Activated CD8-positive, alpha-beta T cell treated with anti-CD3 and anti-CD28 coated beads for 36 hours (primary cell): ENCODE measurements around the gene MYO3B. TPM values are rescaled to one million over a fixed set of nuclear protein-coding genes. Genes with fewer than 3 reads are reported as not detected.

Experiments used
- ATAC-seq: fragments of 200-7000 bp; cut with Tn5 transposase; one replicate; pipeline ENCODE4 v1.10.0; 2021; ENCODE audit warnings: mild to moderate bottlenecking, moderate library complexity
- CTCF ChIA-PET: fragments of 350-600 bp; sonication (Branson Sonifier 250); formaldehyde crosslinking; loops from one replicate; lab custom pipeline; 2021; ENCODE audit warnings: antibody characterized with exemption; lab: Charles Lee
- POLR2A ChIA-PET: fragments of 350-600 bp; sonication (Branson Sonifier 250); formaldehyde crosslinking; loops from one replicate; lab custom pipeline; 2021; ENCODE audit warnings: antibody characterized with exemption; lab: Charles Lee
- DNase-seq: peaks from one replicate; pipeline ENCODE4 v3.0.0-alpha.2; 2020
- H3K27ac Mint-ChIP-seq: one replicate; pipeline ENCODE4 v1.8.0; 2021; ENCODE audit warnings: mild to moderate bottlenecking, mixed read lengths
- H3K27me3 Mint-ChIP-seq: one replicate; pipeline ENCODE4 v1.8.0; 2021; ENCODE audit warnings: mixed read lengths
- H3K36me3 Mint-ChIP-seq: one replicate; pipeline ENCODE4 v1.8.0; 2021; ENCODE audit warnings: low read depth, mixed read lengths
- H3K4me1 Mint-ChIP-seq: one replicate; pipeline ENCODE4 v1.8.0; 2021; ENCODE audit warnings: low read depth, mixed read lengths
- H3K4me3 Mint-ChIP-seq: one replicate; pipeline ENCODE4 v1.8.0; 2021; ENCODE audit warnings: mild to moderate bottlenecking, moderate library complexity, mixed read lengths
- H3K9me3 Mint-ChIP-seq: one replicate; pipeline ENCODE4 v1.8.0; 2021; ENCODE audit warnings: mixed read lengths
- CTCF ChIP-seq: fragments of 200-600 bp; IDR thresholded peaks from one replicate; pipeline ENCODE4 v1.8.0; 2022; ENCODE audit warnings: antibody characterized with exemption, mild to moderate bottlenecking
- intact Hi-C: fragments of 100-400 bp; cut with micrococcal nuclease; formaldehyde crosslinking; loops from one replicate; pipeline ENCODE4 v1.10.0; 2022
- total RNA-seq, 2 experiments: library from RNA; stranded (reverse); gene quantifications; one replicate each; pipeline ENCODE4 v1.2.3, GENCODE V29; 2021

The MYO3B gene
- total RNA-seq, 2 experiments from 2014 or later, result 0.09 to 0.20 TPM

- intact Hi-C loops, result no loop called here
- POLR2A ChIA-PET, result no interaction called here
Measured at GRCh38 chr2:170377500-170378207, 199.7 kb downstream of the MYO3B start.

GRCh38 chr2:170380267-170380666 lies 202.3 kb downstream of the MYO3B start:
- no peaks in the 10 kb centered on the region for H3K9me3 Mint-ChIP-seq
- DNase-seq (no peak), ATAC-seq (no peak)
- CTCF ChIA-PET, result interaction anchor here (1.4 to 2.8 kb wide), 6 partner anchors 10 to 436 kb away, joined by 4 to 14 read pairs (median 8); partner anchors contain the start of gene GAD1
- intact Hi-C loops, result no loop called here
- H3K27me3 Mint-ChIP-seq, result peaks cover 12% of the 10 kb centered on the region
- no peak overlapping the region for H3K27ac Mint-ChIP-seq
- H3K4me1 Mint-ChIP-seq, result no peaks in the 10 kb centered on the region
- POLR2A ChIA-PET, result interaction anchor here (0.9 to 1.8 kb wide), 2 partner anchors 10 to 82 kb away, joined by 5 to 6 read pairs; no protein-coding TSS in a partner anchor
- no peaks in the 10 kb centered on the region for H3K36me3 Mint-ChIP-seq
- no peak for TF ChIP-seq CTCF
- no peak overlapping the region for H3K4me3 Mint-ChIP-seq

More at GRCh38 chr2:170377500-170378207, 199.7 kb downstream of the MYO3B start:
- DNase-seq (no peak), ATAC-seq (no peak)
- peaks cover 8% of the 10 kb centered on the region for H3K4me1 Mint-ChIP-seq
- H3K4me3 Mint-ChIP-seq, result no peak overlapping the region
- no peak overlapping the region for H3K27ac Mint-ChIP-seq
- CTCF ChIA-PET, result interaction anchor here (0.8 to 2.6 kb wide), 5 partner anchors 9 to 495 kb away, joined by 3 to 14 read pairs (median 5); no protein-coding TSS in a partner anchor
- no peaks in the 10 kb centered on the region for H3K36me3 Mint-ChIP-seq
- H3K9me3 Mint-ChIP-seq, result no peaks in the 10 kb centered on the region
- TF ChIP-seq CTCF, result no peak
- peaks cover 25% of the 10 kb centered on the region for H3K27me3 Mint-ChIP-seq

GRCh38 chr2:170381678-170382077 lies 203.7 kb downstream of the MYO3B start:
- intact Hi-C loops, result no loop called here
- CTCF ChIA-PET, result interaction anchor here (1.2 kb wide), 1 partner anchor 27 kb away, joined by 6 read pairs; no protein-coding TSS in a partner anchor
- H3K36me3 Mint-ChIP-seq, result no peaks in the 10 kb centered on the region

GRCh38 chr2:170386554-170386953 lies 208.6 kb downstream of the MYO3B start:
- ATAC-seq (no peak), DNase-seq (no peak)
- Mint-ChIP-seq H3K4me1 (no peaks in the 10 kb centered on the region), H3K9me3 (no peaks in the 10 kb centered on the region), H3K27ac (no peak overlapping the region), H3K4me3 (no peak overlapping the region), H3K27me3 (peaks cover 23% of the 10 kb centered on the region), H3K36me3 (no peaks in the 10 kb centered on the region)
- no peak for TF ChIP-seq CTCF
- ChIA-PET CTCF (no interaction called here), POLR2A (no interaction called here)
- intact Hi-C loops, result no loop called here

More at GRCh38 chr2:170381678-170382077, 203.7 kb downstream of the MYO3B start:
- POLR2A ChIA-PET, result no interaction called here
- Mint-ChIP-seq H3K4me1 (no peaks in the 10 kb centered on the region), H3K27me3 (peaks cover 16% of the 10 kb centered on the region), H3K4me3 (no peak overlapping the region), H3K9me3 (no peaks in the 10 kb centered on the region), H3K27ac (no peak overlapping the region)
- DNase-seq (no peak), ATAC-seq (no peak)
- no peak for TF ChIP-seq CTCF

GRCh38 chr2:170391018-170391417 lies 213.1 kb downstream of the MYO3B start:
- Mint-ChIP-seq H3K9me3 (no peaks in the 10 kb centered on the region), H3K4me1 (no peaks in the 10 kb centered on the region), H3K4me3 (no peak overlapping the region), H3K36me3 (no peaks in the 10 kb centered on the region), H3K27me3 (peaks cover 27% of the 10 kb centered on the region), H3K27ac (no peak overlapping the region)
- POLR2A ChIA-PET, result no interaction called here
- no peak for TF ChIP-seq CTCF
- ATAC-seq (no peak), DNase-seq (no peak)
- intact Hi-C loops, result no loop called here
- CTCF ChIA-PET, result interaction anchor here (1.2 to 3.3 kb wide), 3 partner anchors 17 to 422 kb away, joined by 5 to 17 read pairs (median 6); no protein-coding TSS in a partner anchor
